K562 (cell line): ENCODE data around the gene CASP6. TPM values are rescaled to one million over a fixed set of nuclear protein-coding genes. Genes with fewer than 3 reads are reported as not detected.

Source experiments
- ATAC-seq: fragments of 200-7000 bp; cut with Tn5 transposase; 3 replicates; pipeline ENCODE4 v1.9.1; 2020; ENCODE audit warnings: moderate library complexity
- BruUV-seq: library from RNA; stranded (reverse); fragments of 400-500 nt; replicated peaks from 2 replicates; lab custom pipeline; 2021; lab: Mats Ljungman, UMichigan
- CTCF ChIA-PET: fragments of 300-600 bp; formaldehyde crosslinking; extraction: SDS; loops from one replicate; lab custom pipeline; 2021; ENCODE audit warnings: low intra/inter-chr PET ratio; lab: Yijun Ruan, JAX
- POLR2A ChIA-PET: fragments of 300-600, 350-650 bp; sonication (Branson Sonifier 250); formaldehyde crosslinking; extraction: SDS; loops from one replicate; lab custom pipeline; 2021; ENCODE audit warnings: antibody characterized with exemption, inconsistent platforms; lab: Yijun Ruan, JAX
- DNase-seq, 4 experiments: peaks; one replicate each; pipeline versions ENCODE4 v3.0.0 to v3.0.0-alpha.2; 2011 to 2018; ENCODE audit warnings: low spot score in 3 of 4, mixed read lengths in 3 of 4; ENCODE audit errors: extremely low read depth in 1 of 4
- FAIRE-seq: peaks from 2 replicates; lab custom pipeline; 2011; peaks lifted over from hg19 to GRCh38; lab: Jason Lieb, UNC
- H2AFZ ChIP-seq: 2 replicates; pipeline ENCODE4 v1.6.0; 2011; ENCODE audit warnings: low read depth, low read length, control low read depth, inconsistent platforms
- H3K27ac ChIP-seq: fragments of 200-600 bp; 3 replicates; pipeline ENCODE4 v1.8.0; 2011; ENCODE audit warnings: low read depth, mild to moderate bottlenecking, control low read depth, inconsistent platforms, low read length, moderate library complexity, mixed read lengths; ENCODE audit errors: extremely low read depth
- H3K27me3 ChIP-seq, 2 experiments: fragments of 300-600 bp in 1 of 2; 2 replicates in 1 of 2; 3 replicates in 1 of 2; pipeline versions ENCODE4 v1.6.0 to v1.8.0; 2011; ENCODE audit warnings: inconsistent platforms in 2 of 2, low read length in 2 of 2, mild to moderate bottlenecking in 1 of 2, mixed read lengths in 1 of 2, moderate library complexity in 1 of 2; ENCODE audit not compliant: control insufficient read depth in 2 of 2, insufficient read depth in 2 of 2
- H3K36me3 ChIP-seq: fragments of 300-600 bp; 3 replicates; pipeline ENCODE4 v1.8.0; 2011; ENCODE audit warnings: mild to moderate bottlenecking, low read length, inconsistent platforms; ENCODE audit not compliant: control insufficient read depth, insufficient read depth
- H3K4me1 ChIP-seq, 2 experiments: fragments of 200-600 bp in 1 of 2; replicated peaks in 1 of 2; 2 replicates in 1 of 2; 3 replicates in 1 of 2; pipeline versions ENCODE4 v1.5.1 to v1.8.0; 2011; ENCODE audit warnings: inconsistent platforms in 2 of 2, low read length in 2 of 2, mild to moderate bottlenecking in 1 of 2, mixed read lengths in 1 of 2, moderate library complexity in 1 of 2; ENCODE audit not compliant: control insufficient read depth in 2 of 2, insufficient read depth in 2 of 2
- H3K4me2 ChIP-seq: 2 replicates; pipeline ENCODE4 v1.6.1; 2011; ENCODE audit warnings: low read length, control low read depth, inconsistent platforms, mixed read lengths; ENCODE audit not compliant: insufficient read depth
- H3K4me3 ChIP-seq: fragments of 200-600 bp; sonication (generic), shearing (Covaris generic); 2 replicates; pipeline ENCODE4 v1.5.1; 2016; ENCODE audit warnings: control low read depth, inconsistent platforms
- H3K79me2 ChIP-seq: fragments of 200-600 bp; 3 replicates; pipeline ENCODE4 v1.8.0; 2011; ENCODE audit warnings: low read length, inconsistent platforms; ENCODE audit not compliant: control insufficient read depth, insufficient read depth
- H3K9ac ChIP-seq, 2 experiments: 2 replicates each; pipeline versions ENCODE4 v1.6.0 to v1.6.1; 2011; ENCODE audit warnings: low read depth in 2 of 2, low read length in 2 of 2, control low read depth in 1 of 2, inconsistent platforms in 1 of 2, mild to moderate bottlenecking in 1 of 2, mixed read lengths in 1 of 2; ENCODE audit not compliant: insufficient read depth in 1 of 2
- H3K9me1 ChIP-seq: one replicate; pipeline ENCODE4 v1.6.0; 2011; ENCODE audit warnings: inconsistent platforms, mild to moderate bottlenecking, low read length, moderate library complexity; ENCODE audit not compliant: control insufficient read depth, insufficient read depth
- H3K9me3 ChIP-seq: replicated peaks from 2 replicates; pipeline ENCODE4 v1.5.1; 2011; ENCODE audit warnings: low read depth, low read length, inconsistent platforms; ENCODE audit not compliant: control insufficient read depth, insufficient read depth
- H4K20me1 ChIP-seq: replicated peaks from 2 replicates; pipeline ENCODE4 v1.6.1; 2011; ENCODE audit warnings: low read length, inconsistent platforms, mixed read lengths; ENCODE audit not compliant: control insufficient read depth, insufficient read depth
- HMBOX1 ChIP-seq: sonication (generic); IDR thresholded peaks from 2 replicates; pipeline ENCODE4 v1.6.1; 2016
- NRF1 ChIP-seq, 2 experiments: fragments of 450-650 bp; IDR thresholded peaks in 1 of 2; conservative IDR thresholded peaks in 1 of 2; 2 replicates each; pipeline ENCODE4 v1.6.1; 2014; ENCODE audit warnings: mild to moderate bottlenecking in 2 of 2
- RB1 ChIP-seq: fragments of 450-650 bp; IDR thresholded peaks from 2 replicates; pipeline ENCODE4 v1.6.1; 2017; ENCODE audit warnings: low read depth, mild to moderate bottlenecking
- WGBS: fragments of 100-300 bp; shearing (Covaris generic); methylation state at CpG from one replicate; pipeline ENCODE4 v1.1.6; 2016; ENCODE audit warnings: low coverage, mixed read lengths; ENCODE audit not compliant: insufficient coverage; ENCODE audit errors: missing lambda C conversion rate; 5-methylcytosine and 5-hydroxymethylcytosine counted together
- in situ Hi-C: fragments of 300-500 bp; cut with MboI; formaldehyde crosslinking; loops from 4 replicates; pipeline ENCODE4 v1.15.0; 2018; ENCODE audit warnings: inconsistent platforms, mixed read lengths
- intact Hi-C: fragments of 100-400 bp; cut with micrococcal nuclease; formaldehyde crosslinking; loops from 2 replicates; pipeline ENCODE4 v1.14.2; 2022
- polyA plus RNA-seq, 8 experiments: library from polyadenylated mRNA; depleted of rRNA in 4 of 8; stranded (reverse) in 5 of 8; unstranded in 3 of 8; fragments of >200 nt; fragmentation: Nextera tagmentation in 2 of 8; fragmentation: Illumina TruSeq in 1 of 8; extraction: Ambion mirVana in 2 of 8; extraction: Trizol in 1 of 8; gene quantifications; 2 replicates each; pipeline versions ENCODE4 v1.2.1 to v1.2.3, GENCODE V29; 2011 to 2014; ENCODE audit warnings: inconsistent platforms in 1 of 8, missing spikeins in 1 of 8
- total RNA-seq, 7 experiments: library from RNA; depleted of rRNA in 6 of 7; stranded (reverse); fragments of >200 nt in 6 of 7; fragmentation: Illumina TruSeq in 2 of 7; extraction: Trizol in 2 of 7; gene quantifications; 2 replicates each; pipeline versions ENCODE4 v1.2.1 to v1.2.3, GENCODE V29; 2011 to 2021; ENCODE audit warnings: low replicate concordance in 1 of 7

The CASP6 gene
- total and polyA plus RNA-seq, 9 of the 15 experiments (the other 6 are each of a cell fraction or from before 2014, with no cell fraction given) = 20.8 to 72.7 (median 39.1) TPM

DNA sequence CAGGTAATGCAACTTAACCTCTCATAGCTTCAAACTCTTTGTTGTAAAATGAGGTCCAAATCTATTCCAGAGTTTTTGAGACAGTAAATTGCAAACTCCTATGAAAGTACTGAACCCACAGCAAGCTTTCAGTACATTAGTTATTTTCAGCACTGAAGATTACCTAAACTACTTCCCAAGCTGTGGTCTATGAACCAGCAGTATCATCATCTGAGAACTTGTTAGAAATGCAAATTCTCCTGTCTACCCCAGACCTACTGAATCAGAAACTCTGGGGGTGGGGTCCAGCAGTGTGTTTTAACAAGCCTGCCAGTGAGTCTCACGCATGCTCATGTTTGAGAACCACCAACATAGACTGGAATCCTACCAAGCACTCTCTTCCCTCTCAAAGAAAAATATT lies 5.7 kb upstream of the CASP6 start:
- ATAC-seq (peak; percentile 21), FAIRE-seq (no peak), DNase-seq (no peak)
- H3K9me1 ChIP-seq = no peaks in the 10 kb centered on the region
- in situ Hi-C loops (no loop called here), intact Hi-C loops (loop anchor here (10.0 kb wide), 1 partner anchor 266 kb away; no protein-coding TSS in a partner anchor)
- no peak overlapping the region for H3K4me2 ChIP-seq
- H3K36me3 ChIP-seq = peaks cover 60% of the 10 kb centered on the region
- no peaks in the 10 kb centered on the region for H3K9me3 ChIP-seq
- no TSS peak for BruUV-seq
- H4K20me1 ChIP-seq = no peaks in the 10 kb centered on the region
- H3K9ac ChIP-seq = 0 out of 4 replicates have a peak overlapping the region, but pooled peaks of 1 of the 2 experiments have one; percentile 7
- no peaks in the 10 kb centered on the region for H3K79me2 ChIP-seq
- H3K27me3 ChIP-seq = no peaks in the 10 kb centered on the region
- ChIA-PET CTCF (no interaction called here), POLR2A (interaction anchor here (0.7 kb wide), 1 partner anchor 20 kb away, joined by 3 read pairs; no protein-coding TSS in a partner anchor)
- peaks cover 0 to 13% of the 10 kb centered on the region in 2 experiments; a peak in 3 of 5 replicates for H3K4me1 ChIP-seq
- H2AFZ ChIP-seq = no peak overlapping the region
- H3K4me3 ChIP-seq = no peak overlapping the region
- 82% methylated on average over 1 of the region's 1 CpG for WGBS
- TF ChIP-seq RB1 = no peak
- TF ChIP-seq HMBOX1 = 0 out of 2 replicates have a peak, but pooled peaks have one; percentile 37
- TF ChIP-seq NRF1 (conservative IDR thresholded peaks at IDR 0.05 in 1 of 2, IDR thresholded peaks at IDR 0.05 in 1 of 2) = 0 out of 4 replicates have a peak, but pooled peaks of 1 of the 2 experiments have one; percentile 27
- H3K27ac ChIP-seq = peak overlapping the region; percentile 35; the same call in 2 of the 3 replicates
